K562 (cell line): ENCODE data around the gene ACP4. TPM values are rescaled to one million over a fixed set of nuclear protein-coding genes. Genes with fewer than 3 reads are reported as not detected.
A peak's percentile ranks its signal among the peaks of the same experiment; 100 is the strongest.

Experiments used
- ATAC-seq: fragments of 200-7000 bp; cut with Tn5 transposase; 3 replicates; pipeline ENCODE4 v1.9.1; 2020; ENCODE audit warnings: moderate library complexity
- BruUV-seq: library from RNA; stranded (reverse); fragments of 400-500 nt; replicated peaks from 2 replicates; lab custom pipeline; 2021; lab: Mats Ljungman, UMichigan
- CTCF ChIA-PET: fragments of 300-600 bp; formaldehyde crosslinking; extraction: SDS; loops from one replicate; lab custom pipeline; 2021; ENCODE audit warnings: low intra/inter-chr PET ratio; lab: Yijun Ruan, JAX
- POLR2A ChIA-PET: fragments of 300-600, 350-650 bp; sonication (Branson Sonifier 250); formaldehyde crosslinking; extraction: SDS; loops from one replicate; lab custom pipeline; 2021; ENCODE audit warnings: antibody characterized with exemption, inconsistent platforms; lab: Yijun Ruan, JAX
- DNase-seq, 4 experiments: peaks; one replicate each; pipeline versions ENCODE4 v3.0.0 to v3.0.0-alpha.2; 2011 to 2018; ENCODE audit warnings: low spot score in 3 of 4, mixed read lengths in 3 of 4; ENCODE audit errors: extremely low read depth in 1 of 4
- FAIRE-seq: peaks from 2 replicates; lab custom pipeline; 2011; peaks lifted over from hg19 to GRCh38; lab: Jason Lieb, UNC
- H2AFZ ChIP-seq: 2 replicates; pipeline ENCODE4 v1.6.0; 2011; ENCODE audit warnings: low read depth, low read length, control low read depth, inconsistent platforms
- H3K27ac ChIP-seq: fragments of 200-600 bp; 3 replicates; pipeline ENCODE4 v1.8.0; 2011; ENCODE audit warnings: low read depth, mild to moderate bottlenecking, control low read depth, inconsistent platforms, low read length, moderate library complexity, mixed read lengths; ENCODE audit errors: extremely low read depth
- H3K27me3 ChIP-seq, 2 experiments: fragments of 300-600 bp in 1 of 2; 2 replicates in 1 of 2; 3 replicates in 1 of 2; pipeline versions ENCODE4 v1.6.0 to v1.8.0; 2011; ENCODE audit warnings: inconsistent platforms in 2 of 2, low read length in 2 of 2, mild to moderate bottlenecking in 1 of 2, mixed read lengths in 1 of 2, moderate library complexity in 1 of 2; ENCODE audit not compliant: control insufficient read depth in 2 of 2, insufficient read depth in 2 of 2
- H3K36me3 ChIP-seq: fragments of 300-600 bp; 3 replicates; pipeline ENCODE4 v1.8.0; 2011; ENCODE audit warnings: mild to moderate bottlenecking, low read length, inconsistent platforms; ENCODE audit not compliant: control insufficient read depth, insufficient read depth
- H3K4me1 ChIP-seq, 2 experiments: fragments of 200-600 bp in 1 of 2; replicated peaks in 1 of 2; 2 replicates in 1 of 2; 3 replicates in 1 of 2; pipeline versions ENCODE4 v1.5.1 to v1.8.0; 2011; ENCODE audit warnings: inconsistent platforms in 2 of 2, low read length in 2 of 2, mild to moderate bottlenecking in 1 of 2, mixed read lengths in 1 of 2, moderate library complexity in 1 of 2; ENCODE audit not compliant: control insufficient read depth in 2 of 2, insufficient read depth in 2 of 2
- H3K4me2 ChIP-seq: 2 replicates; pipeline ENCODE4 v1.6.1; 2011; ENCODE audit warnings: low read length, control low read depth, inconsistent platforms, mixed read lengths; ENCODE audit not compliant: insufficient read depth
- H3K4me3 ChIP-seq: fragments of 200-600 bp; sonication (generic), shearing (Covaris generic); 2 replicates; pipeline ENCODE4 v1.5.1; 2016; ENCODE audit warnings: control low read depth, inconsistent platforms
- H3K79me2 ChIP-seq: fragments of 200-600 bp; 3 replicates; pipeline ENCODE4 v1.8.0; 2011; ENCODE audit warnings: low read length, inconsistent platforms; ENCODE audit not compliant: control insufficient read depth, insufficient read depth
- H3K9ac ChIP-seq, 2 experiments: 2 replicates each; pipeline versions ENCODE4 v1.6.0 to v1.6.1; 2011; ENCODE audit warnings: low read depth in 2 of 2, low read length in 2 of 2, control low read depth in 1 of 2, inconsistent platforms in 1 of 2, mild to moderate bottlenecking in 1 of 2, mixed read lengths in 1 of 2; ENCODE audit not compliant: insufficient read depth in 1 of 2
- H3K9me1 ChIP-seq: one replicate; pipeline ENCODE4 v1.6.0; 2011; ENCODE audit warnings: inconsistent platforms, mild to moderate bottlenecking, low read length, moderate library complexity; ENCODE audit not compliant: control insufficient read depth, insufficient read depth
- H3K9me3 ChIP-seq: replicated peaks from 2 replicates; pipeline ENCODE4 v1.5.1; 2011; ENCODE audit warnings: low read depth, low read length, inconsistent platforms; ENCODE audit not compliant: control insufficient read depth, insufficient read depth
- H4K20me1 ChIP-seq: replicated peaks from 2 replicates; pipeline ENCODE4 v1.6.1; 2011; ENCODE audit warnings: low read length, inconsistent platforms, mixed read lengths; ENCODE audit not compliant: control insufficient read depth, insufficient read depth
- ARID4B ChIP-seq: sonication (generic); formaldehyde crosslinking; IDR thresholded peaks from 2 replicates; pipeline ENCODE4 v1.8.0; 2022; ENCODE audit warnings: mild to moderate bottlenecking, missing genetic modification reagents
- E2F6 ChIP-seq, 2 experiments: IDR thresholded peaks; 2 replicates each; pipeline ENCODE4 v1.6.1; 2011; ENCODE audit warnings: borderline replicate concordance in 1 of 2, control low read depth in 1 of 2, low read depth in 1 of 2, low read length in 1 of 2, mild to moderate bottlenecking in 1 of 2, mixed read lengths in 1 of 2, moderate library complexity in 1 of 2; ENCODE audit not compliant: insufficient read depth in 1 of 2, insufficient read length in 1 of 2, poor library complexity in 1 of 2, severe bottlenecking in 1 of 2; ENCODE audit errors: extremely low read depth in 1 of 2
- MLX ChIP-seq, 2 experiments: fragments of 450-650 bp in 1 of 2; sonication (generic) in 1 of 2; formaldehyde crosslinking; conservative IDR thresholded peaks; 2 replicates each; pipeline versions ENCODE4 v1.4.0 to v1.8.1; 2020 to 2022; ENCODE audit warnings: mild to moderate bottlenecking in 1 of 2, missing genetic modification reagents in 1 of 2
- ZNF316 ChIP-seq: fragments of 450-650 bp; IDR thresholded peaks from 2 replicates; pipeline ENCODE4 v1.6.1; 2016
- WGBS: fragments of 100-300 bp; shearing (Covaris generic); methylation state at CpG from one replicate; pipeline ENCODE4 v1.1.6; 2016; ENCODE audit warnings: low coverage, mixed read lengths; ENCODE audit not compliant: insufficient coverage; ENCODE audit errors: missing lambda C conversion rate; 5-methylcytosine and 5-hydroxymethylcytosine counted together
- in situ Hi-C: fragments of 300-500 bp; cut with MboI; formaldehyde crosslinking; loops from 4 replicates; pipeline ENCODE4 v1.15.0; 2018; ENCODE audit warnings: inconsistent platforms, mixed read lengths
- intact Hi-C: fragments of 100-400 bp; cut with micrococcal nuclease; formaldehyde crosslinking; loops from 2 replicates; pipeline ENCODE4 v1.14.2; 2022
- polyA plus RNA-seq, 8 experiments: library from polyadenylated mRNA; depleted of rRNA in 4 of 8; stranded (reverse) in 5 of 8; unstranded in 3 of 8; fragments of >200 nt; fragmentation: Nextera tagmentation in 2 of 8; fragmentation: Illumina TruSeq in 1 of 8; extraction: Ambion mirVana in 2 of 8; extraction: Trizol in 1 of 8; gene quantifications; 2 replicates each; pipeline versions ENCODE4 v1.2.1 to v1.2.3, GENCODE V29; 2011 to 2014; ENCODE audit warnings: inconsistent platforms in 1 of 8, missing spikeins in 1 of 8
- total RNA-seq, 7 experiments: library from RNA; depleted of rRNA in 6 of 7; stranded (reverse); fragments of >200 nt in 6 of 7; fragmentation: Illumina TruSeq in 2 of 7; extraction: Trizol in 2 of 7; gene quantifications; 2 replicates each; pipeline versions ENCODE4 v1.2.1 to v1.2.3, GENCODE V29; 2011 to 2021; ENCODE audit warnings: low replicate concordance in 1 of 7

The ACP4 gene
- total and polyA plus RNA-seq, 9 of the 15 experiments (the other 6 are each of a cell fraction or from before 2014, with no cell fraction given): not detected

DNA sequence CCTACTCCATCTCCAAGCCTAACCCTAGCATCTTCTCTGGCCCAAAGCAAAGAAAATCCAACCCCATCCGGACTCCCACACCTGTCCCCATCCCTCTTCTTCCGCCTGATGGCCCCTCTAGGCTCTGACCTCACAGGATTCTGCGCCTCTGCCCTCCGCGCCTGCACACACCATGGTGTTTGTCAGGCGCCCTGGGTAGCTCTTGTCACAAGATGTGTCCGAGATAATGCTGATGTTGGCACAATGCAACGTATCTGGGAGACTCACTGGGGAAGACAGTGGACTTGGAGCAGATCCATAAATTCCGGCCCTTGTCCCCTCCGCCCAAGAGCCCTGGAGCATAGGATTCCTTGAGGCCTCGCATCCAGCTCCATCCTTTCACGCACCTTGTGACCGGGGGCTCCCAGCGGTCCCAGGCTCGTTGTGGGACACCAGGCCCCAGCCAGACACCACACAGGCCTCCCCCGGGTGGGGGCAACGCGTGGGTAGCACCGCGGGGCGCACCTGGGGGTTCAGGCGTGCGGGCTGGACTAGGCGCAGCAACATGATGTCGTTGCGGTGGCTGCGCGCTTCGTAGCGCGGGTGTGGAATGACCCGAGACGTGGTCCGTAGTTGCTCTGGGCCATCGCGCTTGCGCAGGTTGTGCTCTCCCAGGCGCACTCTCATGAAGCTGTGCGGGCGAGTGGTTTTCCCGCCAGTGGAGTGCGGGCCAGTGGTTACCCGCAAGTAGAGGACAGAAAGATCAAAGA lies 36.5 kb downstream of the ACP4 start:
- Histone ChIP-seq H3K79me2 (no peaks in the 10 kb centered on the region), H3K4me3 (no peak overlapping the region), H3K9me3 (no peaks in the 10 kb centered on the region), H2AFZ (no peak overlapping the region), H3K27ac (no peak overlapping the region), H3K4me1 (peaks cover 25 to 41% of the 10 kb centered on the region in 2 experiments), H3K9ac (no peak overlapping the region; a peak in 1 of 4 replicates), H3K9me1 (no peaks in the 10 kb centered on the region), H3K27me3 (peaks cover 0 to 20% of the 10 kb centered on the region in 2 experiments; a peak in 3 of 5 replicates), H3K36me3 (no peaks in the 10 kb centered on the region), H4K20me1 (no peaks in the 10 kb centered on the region; the same call in 1 of the 2 replicates)
- ATAC-seq (no peak), FAIRE-seq (no peak), DNase-seq (no peak)
- no TSS peak for BruUV-seq
- in situ Hi-C loops: no loop called here
- POLR2A ChIA-PET: no interaction called here
- 61% methylated on average over 30 of the region's 43 CpGs for WGBS
- TF ChIP-seq ZNF316 (peak; percentile 20; the same call in 1 of the 2 replicates), MLX (CRISPR knock-in tag; conservative IDR thresholded peaks at IDR 0.05) (no peak)
- TF ChIP-seq, all 486 proteins: peak for 1
- CTCF ChIA-PET: no interaction called here
- H3K4me2 ChIP-seq: no peak overlapping the region
- intact Hi-C loops: no loop called here

DNA sequence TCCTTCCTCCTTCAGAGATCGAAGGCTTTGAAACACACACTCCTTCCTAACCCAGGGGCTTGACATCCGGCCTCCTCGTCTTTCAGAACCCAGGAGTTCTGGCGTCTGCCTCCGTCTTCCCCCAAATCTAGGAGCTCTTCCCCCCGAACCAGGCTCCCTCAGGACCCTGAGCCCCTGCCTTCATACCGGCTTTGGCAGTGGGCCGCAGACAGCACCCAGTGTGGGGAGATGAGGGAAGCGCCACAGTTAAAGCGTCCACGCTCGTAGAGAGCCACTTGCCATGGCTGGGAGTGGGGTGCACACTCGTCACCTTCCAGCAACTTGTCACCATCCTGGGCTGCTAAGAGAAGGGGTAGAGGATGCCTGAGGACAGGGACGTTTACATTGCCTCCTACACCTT lies 37.3 kb downstream of the ACP4 start:
- Histone ChIP-seq H3K9me1 (no peaks in the 10 kb centered on the region), H3K27ac (no peak overlapping the region), H3K36me3 (no peaks in the 10 kb centered on the region), H2AFZ (no peak overlapping the region), H3K9me3 (no peaks in the 10 kb centered on the region), H3K79me2 (no peaks in the 10 kb centered on the region), H3K27me3 (peaks cover 0 to 20% of the 10 kb centered on the region in 2 experiments; a peak in 3 of 5 replicates), H3K4me3 (no peak overlapping the region), H3K9ac (no peak overlapping the region), H4K20me1 (no peaks in the 10 kb centered on the region; the same call in 1 of the 2 replicates), H3K4me1 (peaks cover 20 to 33% of the 10 kb centered on the region in 2 experiments), H3K4me2 (no peak overlapping the region)
- 19% methylated on average over 14 of the region's 14 CpGs for WGBS
- no peak for ATAC-seq
- POLR2A ChIA-PET: no interaction called here
- BruUV-seq: no TSS peak
- CTCF ChIA-PET: no interaction called here
- in situ Hi-C loops (no loop called here), intact Hi-C loops (no loop called here)
- FAIRE-seq: no peak
- DNase-seq: no peak
- no peak for TF ChIP-seq ARID4B (CRISPR knock-in tag)
- no peak for TF ChIP-seq E2F6 (IDR thresholded peaks at IDR 0.05; ENCODE audit: borderline replicate concordance in 1 of 2, extremely low read depth in 1 of 2, insufficient read depth in 1 of 2, insufficient read length in 1 of 2, low read depth in 1 of 2, low read length in 1 of 2, poor library complexity in 1 of 2, severe bottlenecking in 1 of 2)
